K562 (cell line): ENCODE results near the gene ACTN1. TPM values are rescaled to one million over a fixed set of nuclear protein-coding genes. Genes with fewer than 3 reads are reported as not detected.

Source experiments
- ATAC-seq: fragments of 200-7000 bp; cut with Tn5 transposase; 3 replicates; pipeline ENCODE4 v1.9.1; 2020; ENCODE audit warnings: moderate library complexity
- BruUV-seq: library from RNA; stranded (reverse); fragments of 400-500 nt; replicated peaks from 2 replicates; lab custom pipeline; 2021; lab: Mats Ljungman, UMichigan
- CTCF ChIA-PET: fragments of 300-600 bp; formaldehyde crosslinking; extraction: SDS; loops from one replicate; lab custom pipeline; 2021; ENCODE audit warnings: low intra/inter-chr PET ratio; lab: Yijun Ruan, JAX
- POLR2A ChIA-PET: fragments of 300-600, 350-650 bp; sonication (Branson Sonifier 250); formaldehyde crosslinking; extraction: SDS; loops from one replicate; lab custom pipeline; 2021; ENCODE audit warnings: antibody characterized with exemption, inconsistent platforms; lab: Yijun Ruan, JAX
- DNase-seq, 4 experiments: peaks; one replicate each; pipeline versions ENCODE4 v3.0.0 to v3.0.0-alpha.2; 2011 to 2018; ENCODE audit warnings: low spot score in 3 of 4, mixed read lengths in 3 of 4; ENCODE audit errors: extremely low read depth in 1 of 4
- FAIRE-seq: peaks from 2 replicates; lab custom pipeline; 2011; peaks lifted over from hg19 to GRCh38; lab: Jason Lieb, UNC
- H2AFZ ChIP-seq: 2 replicates; pipeline ENCODE4 v1.6.0; 2011; ENCODE audit warnings: low read depth, low read length, control low read depth, inconsistent platforms
- H3K27ac ChIP-seq: fragments of 200-600 bp; 3 replicates; pipeline ENCODE4 v1.8.0; 2011; ENCODE audit warnings: low read depth, mild to moderate bottlenecking, control low read depth, inconsistent platforms, low read length, moderate library complexity, mixed read lengths; ENCODE audit errors: extremely low read depth
- H3K27me3 ChIP-seq, 2 experiments: fragments of 300-600 bp in 1 of 2; 2 replicates in 1 of 2; 3 replicates in 1 of 2; pipeline versions ENCODE4 v1.6.0 to v1.8.0; 2011; ENCODE audit warnings: inconsistent platforms in 2 of 2, low read length in 2 of 2, mild to moderate bottlenecking in 1 of 2, mixed read lengths in 1 of 2, moderate library complexity in 1 of 2; ENCODE audit not compliant: control insufficient read depth in 2 of 2, insufficient read depth in 2 of 2
- H3K36me3 ChIP-seq: fragments of 300-600 bp; 3 replicates; pipeline ENCODE4 v1.8.0; 2011; ENCODE audit warnings: mild to moderate bottlenecking, low read length, inconsistent platforms; ENCODE audit not compliant: control insufficient read depth, insufficient read depth
- H3K4me1 ChIP-seq, 2 experiments: fragments of 200-600 bp in 1 of 2; replicated peaks in 1 of 2; 2 replicates in 1 of 2; 3 replicates in 1 of 2; pipeline versions ENCODE4 v1.5.1 to v1.8.0; 2011; ENCODE audit warnings: inconsistent platforms in 2 of 2, low read length in 2 of 2, mild to moderate bottlenecking in 1 of 2, mixed read lengths in 1 of 2, moderate library complexity in 1 of 2; ENCODE audit not compliant: control insufficient read depth in 2 of 2, insufficient read depth in 2 of 2
- H3K4me2 ChIP-seq: 2 replicates; pipeline ENCODE4 v1.6.1; 2011; ENCODE audit warnings: low read length, control low read depth, inconsistent platforms, mixed read lengths; ENCODE audit not compliant: insufficient read depth
- H3K4me3 ChIP-seq: fragments of 200-600 bp; sonication (generic), shearing (Covaris generic); 2 replicates; pipeline ENCODE4 v1.5.1; 2016; ENCODE audit warnings: control low read depth, inconsistent platforms
- H3K79me2 ChIP-seq: fragments of 200-600 bp; 3 replicates; pipeline ENCODE4 v1.8.0; 2011; ENCODE audit warnings: low read length, inconsistent platforms; ENCODE audit not compliant: control insufficient read depth, insufficient read depth
- H3K9ac ChIP-seq, 2 experiments: 2 replicates each; pipeline versions ENCODE4 v1.6.0 to v1.6.1; 2011; ENCODE audit warnings: low read depth in 2 of 2, low read length in 2 of 2, control low read depth in 1 of 2, inconsistent platforms in 1 of 2, mild to moderate bottlenecking in 1 of 2, mixed read lengths in 1 of 2; ENCODE audit not compliant: insufficient read depth in 1 of 2
- H3K9me1 ChIP-seq: one replicate; pipeline ENCODE4 v1.6.0; 2011; ENCODE audit warnings: inconsistent platforms, mild to moderate bottlenecking, low read length, moderate library complexity; ENCODE audit not compliant: control insufficient read depth, insufficient read depth
- H3K9me3 ChIP-seq: replicated peaks from 2 replicates; pipeline ENCODE4 v1.5.1; 2011; ENCODE audit warnings: low read depth, low read length, inconsistent platforms; ENCODE audit not compliant: control insufficient read depth, insufficient read depth
- H4K20me1 ChIP-seq: replicated peaks from 2 replicates; pipeline ENCODE4 v1.6.1; 2011; ENCODE audit warnings: low read length, inconsistent platforms, mixed read lengths; ENCODE audit not compliant: control insufficient read depth, insufficient read depth
- CREB3 ChIP-seq: fragments of 450-650 bp; conservative IDR thresholded peaks from 2 replicates; pipeline ENCODE4 v1.6.1; 2016; ENCODE audit warnings: missing genetic modification characterization, low read depth, mild to moderate bottlenecking, missing compliant biosample characterization, moderate library complexity
- E4F1 ChIP-seq: fragments of 250-450 bp; sonication (Bioruptor Pico); IDR thresholded peaks from 2 replicates; pipeline ENCODE4 v1.5.0; 2021; ENCODE audit warnings: mild to moderate bottlenecking, borderline replicate concordance
- FOXK1 ChIP-seq: sonication (generic); formaldehyde crosslinking; IDR thresholded peaks from 2 replicates; pipeline ENCODE4 v1.8.0; 2022; ENCODE audit warnings: missing genetic modification reagents, mild to moderate bottlenecking, borderline replicate concordance
- MITF ChIP-seq: IDR thresholded peaks from 2 replicates; pipeline ENCODE4 v1.6.1; 2014; ENCODE audit warnings: antibody characterized with exemption
- MLLT1 ChIP-seq, 2 experiments: fragments of 450-650 bp; IDR thresholded peaks; 2 replicates each; pipeline ENCODE4 v1.6.1; 2016
- MYNN ChIP-seq, 2 experiments: sonication (generic); formaldehyde crosslinking in 1 of 2; IDR thresholded peaks; 2 replicates each; pipeline versions ENCODE4 v1.5.0 to v1.6.1; 2016 to 2020; ENCODE audit warnings: antibody characterized with exemption in 1 of 2, missing genetic modification reagents in 1 of 2
- ZNF518B ChIP-seq: fragments of 250-450 bp; sonication (Bioruptor Pico); IDR thresholded peaks from 2 replicates; pipeline ENCODE4 v1.5.0; 2021; ENCODE audit warnings: mild to moderate bottlenecking, moderate library complexity
- ZNF75A ChIP-seq: fragments of 450-650 bp; formaldehyde crosslinking; IDR thresholded peaks from 2 replicates; pipeline ENCODE4 v1.4.0; 2020; ENCODE audit warnings: mild to moderate bottlenecking
- WGBS: fragments of 100-300 bp; shearing (Covaris generic); methylation state at CpG from one replicate; pipeline ENCODE4 v1.1.6; 2016; ENCODE audit warnings: low coverage, mixed read lengths; ENCODE audit not compliant: insufficient coverage; ENCODE audit errors: missing lambda C conversion rate; 5-methylcytosine and 5-hydroxymethylcytosine counted together
- in situ Hi-C: fragments of 300-500 bp; cut with MboI; formaldehyde crosslinking; loops from 4 replicates; pipeline ENCODE4 v1.15.0; 2018; ENCODE audit warnings: inconsistent platforms, mixed read lengths
- intact Hi-C: fragments of 100-400 bp; cut with micrococcal nuclease; formaldehyde crosslinking; loops from 2 replicates; pipeline ENCODE4 v1.14.2; 2022
- polyA plus RNA-seq, 8 experiments: library from polyadenylated mRNA; depleted of rRNA in 4 of 8; stranded (reverse) in 5 of 8; unstranded in 3 of 8; fragments of >200 nt; fragmentation: Nextera tagmentation in 2 of 8; fragmentation: Illumina TruSeq in 1 of 8; extraction: Ambion mirVana in 2 of 8; extraction: Trizol in 1 of 8; gene quantifications; 2 replicates each; pipeline versions ENCODE4 v1.2.1 to v1.2.3, GENCODE V29; 2011 to 2014; ENCODE audit warnings: inconsistent platforms in 1 of 8, missing spikeins in 1 of 8
- total RNA-seq, 7 experiments: library from RNA; depleted of rRNA in 6 of 7; stranded (reverse); fragments of >200 nt in 6 of 7; fragmentation: Illumina TruSeq in 2 of 7; extraction: Trizol in 2 of 7; gene quantifications; 2 replicates each; pipeline versions ENCODE4 v1.2.1 to v1.2.3, GENCODE V29; 2011 to 2021; ENCODE audit warnings: low replicate concordance in 1 of 7

Gene ACTN1
- total and polyA plus RNA-seq, 9 of the 15 experiments (the other 6 are each of a cell fraction or from before 2014, with no cell fraction given): 2.2 to 67.7 (median 34.5) TPM

GRCh38 chr14:68981139-68981538, 2.0 kb upstream of the ACTN1 start (continued):
- no peak for TF ChIP-seq ZNF518B

- peaks cover 37% of the 10 kb centered on the region for H3K79me2 ChIP-seq
- H3K9ac ChIP-seq: peak overlapping the region; percentile 71 to 92
- peak overlapping the region; percentile 85 for H3K4me3 ChIP-seq
- WGBS: 20% methylated on average over 22 of the region's 44 CpGs
- peaks cover 18 to 25% of the 10 kb centered on the region in 2 experiments; a peak in 4 of 5 replicates for H3K4me1 ChIP-seq
- POLR2A ChIA-PET: interaction anchor here (0.6 to 1.3 kb wide), 3 partner anchors 11 to 212 kb away, joined by 3 read pairs; no protein-coding TSS in a partner anchor
- DNase-seq (peak; percentile 28 to 54 (median 48)), FAIRE-seq (no peak), ATAC-seq (peak; percentile 9)
- H3K36me3 ChIP-seq: peaks cover 16% of the 10 kb centered on the region; the same call in 1 of the 3 replicates
- intact Hi-C loops (loop anchor here (5.0 kb wide), 1 partner anchor 122 kb away; no protein-coding TSS in a partner anchor), in situ Hi-C loops (no loop called here)
- BruUV-seq: no TSS peak
- H3K9me3 ChIP-seq: no peaks in the 10 kb centered on the region
- H3K27ac ChIP-seq: peak overlapping the region; percentile 83
- peak overlapping the region; percentile 80 for H2AFZ ChIP-seq
- H3K27me3 ChIP-seq: no peaks in the 10 kb centered on the region
- H3K4me2 ChIP-seq: peak overlapping the region; percentile 73
- no peaks in the 10 kb centered on the region for H3K9me1 ChIP-seq
- CTCF ChIA-PET: no interaction called here
- H4K20me1 ChIP-seq: no peaks in the 10 kb centered on the region; the same call in 1 of the 2 replicates
- TF ChIP-seq MITF (no peak), FOXK1 (CRISPR knock-in tag) (no peak), MYNN (IDR thresholded peaks at IDR 0.05) (no peak), MYNN (CRISPR knock-in tag; IDR thresholded peaks at IDR 0.05) (no peak), CREB3 (tag) (no peak), E4F1 (no peak), MLLT1 (IDR thresholded peaks at IDR 0.05) (no peak), ZNF75A (CRISPR knock-in tag) (no peak)
Observed at GRCh38 chr14:68979722-68980451, 785 bp upstream of the ACTN1 start.
